IPS-18c (cell line): ENCODE data around the gene SNCB.

ENCODE experiments used
- H3K4me3 ChIP-seq: 2 replicates; pipeline ENCODE4 v1.7.0; 2013; ENCODE audit warnings: low read depth, mild to moderate bottlenecking, low read length, moderate library complexity; ENCODE audit not compliant: insufficient read depth
- H3K9me3 ChIP-seq: one replicate; pipeline ENCODE4 v1.6.1; 2013; ENCODE audit warnings: mild to moderate bottlenecking, low read length, moderate library complexity; ENCODE audit not compliant: control insufficient read depth, insufficient read depth

The SNCB gene

DNA sequence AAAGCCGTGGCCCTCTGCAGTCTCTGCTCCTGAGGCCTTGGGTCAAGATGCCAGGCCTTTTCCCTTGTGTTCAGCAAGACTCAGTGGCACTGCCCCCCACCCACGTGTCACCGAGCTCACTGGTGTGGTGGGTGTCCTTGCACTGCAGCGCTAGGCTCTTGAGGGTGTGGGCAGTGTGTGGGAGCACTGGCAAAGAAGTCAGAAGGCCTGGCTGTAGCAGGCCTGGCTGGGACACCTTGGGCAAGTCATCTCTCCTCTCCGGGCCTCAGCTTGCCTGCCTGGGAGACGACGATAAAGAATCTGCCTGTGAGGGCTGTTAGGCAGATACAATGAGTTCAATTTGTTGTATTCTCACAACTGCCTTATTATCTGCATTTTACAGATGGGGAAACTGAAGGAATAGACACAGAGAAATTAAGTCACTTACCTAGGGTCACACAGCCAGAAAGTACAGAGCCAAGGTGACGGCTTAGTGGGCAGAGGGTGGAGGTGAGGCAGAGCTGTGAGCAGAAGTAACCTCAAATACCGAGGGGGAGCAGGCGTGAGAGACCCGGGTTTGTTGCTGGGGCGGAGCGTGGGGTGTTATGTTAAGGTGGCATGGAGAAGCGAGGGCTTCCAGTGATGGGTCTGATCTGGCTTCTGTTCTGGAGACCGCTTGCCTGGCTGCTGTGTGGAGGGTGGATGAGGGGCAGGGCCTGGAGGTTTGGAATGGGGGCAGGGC is 18.3 kb upstream of the SNCB start:
- Histone ChIP-seq H3K9me3 (peaks cover 2% of the 10 kb centered on the region), H3K4me3 (peak overlapping the region; percentile 94)

DNA sequence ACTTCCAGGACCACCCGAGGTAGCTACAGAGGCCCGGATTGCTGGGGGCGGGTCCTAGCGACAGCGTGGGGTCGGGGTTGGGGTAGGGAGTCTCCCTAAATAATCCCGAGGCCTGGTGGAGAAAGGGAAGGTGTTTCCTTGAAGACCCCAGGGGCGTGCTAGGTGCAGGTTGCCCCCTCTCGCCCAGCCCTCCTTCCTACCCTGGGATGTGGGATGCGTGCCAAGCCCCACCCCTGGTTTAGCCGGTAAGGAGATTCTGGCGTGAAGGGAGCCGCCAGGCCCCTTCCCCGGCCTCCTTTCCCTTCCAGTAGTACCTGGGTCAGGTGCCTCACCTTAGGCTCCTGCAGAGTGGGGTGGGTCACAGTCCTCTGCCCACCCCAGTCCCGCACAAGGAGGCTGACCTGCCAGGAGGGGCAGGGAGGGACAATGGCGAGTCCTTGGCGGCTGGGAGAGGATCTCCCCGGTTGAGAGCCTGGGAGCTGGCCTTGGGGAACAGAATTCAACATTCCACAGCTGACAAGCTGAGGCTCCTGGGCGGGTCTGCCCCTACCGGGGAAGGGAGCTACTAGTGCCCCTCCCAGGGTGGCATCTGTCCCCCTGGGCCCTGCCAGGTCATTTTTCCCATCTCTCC is 17.6 kb upstream of the SNCB start:
- Histone ChIP-seq H3K9me3 (peaks cover 2% of the 10 kb centered on the region), H3K4me3 (peak overlapping the region; percentile 94)

DNA sequence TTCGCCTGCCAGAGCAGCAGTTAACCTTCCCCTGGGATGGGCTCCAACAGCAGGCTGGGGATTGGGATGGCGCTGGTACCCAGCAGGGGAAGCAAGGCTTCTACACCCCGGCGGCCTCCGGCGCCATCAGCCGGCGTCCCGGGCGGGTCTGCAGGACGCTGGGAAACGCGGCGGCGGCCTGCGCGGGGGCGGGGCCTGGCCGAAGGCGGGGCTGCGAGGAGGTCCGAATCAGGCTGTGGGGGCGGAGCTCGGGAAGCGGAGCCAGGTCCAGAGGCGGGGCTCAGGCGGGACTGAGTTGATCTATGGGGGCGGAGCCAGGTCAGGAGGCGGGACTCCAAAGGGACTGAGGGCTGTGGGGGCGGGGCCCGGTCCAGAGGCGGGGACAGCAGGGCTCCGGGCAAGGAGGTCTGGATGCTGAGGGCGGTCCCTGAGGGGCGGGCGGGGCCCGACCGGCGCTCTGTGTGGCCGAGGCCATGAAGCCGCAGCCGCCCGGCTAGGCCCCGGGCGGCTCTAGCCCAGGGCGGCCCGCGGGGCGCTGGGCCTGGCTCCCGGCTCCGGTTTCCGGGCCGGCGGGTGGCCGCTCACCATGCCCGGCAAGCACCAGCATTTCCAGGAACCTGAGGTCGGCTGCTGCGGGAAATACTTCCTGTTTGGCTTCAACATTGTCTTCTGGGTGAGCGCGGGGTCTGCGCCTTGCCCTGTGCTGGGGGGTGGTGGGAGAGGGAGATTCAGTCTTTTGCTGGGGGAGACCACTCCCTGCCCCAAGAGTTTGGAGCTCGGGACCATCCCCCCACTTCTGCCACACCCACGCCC is 16.9 kb upstream of the SNCB start, which contains the start of gene TSPAN17:
Gene TSPAN17, plus strand, starts transcription at position 455 of the 813 bp plus-strand sequence. Its CDS starts 132 bp downstream, at position 587.
- peak within 1 kb of the TSS; percentile 94 for H3K4me3 ChIP-seq
- H3K9me3 ChIP-seq = no peaks in the 10 kb centered on the region

DNA sequence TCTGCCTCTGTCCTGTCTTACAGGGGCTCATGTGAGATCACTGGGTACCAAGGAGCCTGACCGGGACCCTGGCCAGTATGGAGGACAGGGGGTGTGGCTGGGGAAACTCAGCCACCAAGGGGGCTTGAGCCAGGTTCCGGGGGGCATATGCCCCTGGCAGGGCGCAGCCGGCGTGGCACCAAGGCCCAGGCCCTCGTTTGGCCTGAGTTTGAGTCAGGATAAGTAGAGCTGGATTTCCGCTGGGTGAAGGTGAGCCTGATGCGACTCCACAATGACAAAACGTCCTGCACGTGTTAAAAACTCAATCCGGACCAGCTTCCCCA is 16.3 kb upstream of the SNCB start:
- Histone ChIP-seq H3K9me3 (no peaks in the 10 kb centered on the region), H3K4me3 (peak overlapping the region; percentile 49)

DNA sequence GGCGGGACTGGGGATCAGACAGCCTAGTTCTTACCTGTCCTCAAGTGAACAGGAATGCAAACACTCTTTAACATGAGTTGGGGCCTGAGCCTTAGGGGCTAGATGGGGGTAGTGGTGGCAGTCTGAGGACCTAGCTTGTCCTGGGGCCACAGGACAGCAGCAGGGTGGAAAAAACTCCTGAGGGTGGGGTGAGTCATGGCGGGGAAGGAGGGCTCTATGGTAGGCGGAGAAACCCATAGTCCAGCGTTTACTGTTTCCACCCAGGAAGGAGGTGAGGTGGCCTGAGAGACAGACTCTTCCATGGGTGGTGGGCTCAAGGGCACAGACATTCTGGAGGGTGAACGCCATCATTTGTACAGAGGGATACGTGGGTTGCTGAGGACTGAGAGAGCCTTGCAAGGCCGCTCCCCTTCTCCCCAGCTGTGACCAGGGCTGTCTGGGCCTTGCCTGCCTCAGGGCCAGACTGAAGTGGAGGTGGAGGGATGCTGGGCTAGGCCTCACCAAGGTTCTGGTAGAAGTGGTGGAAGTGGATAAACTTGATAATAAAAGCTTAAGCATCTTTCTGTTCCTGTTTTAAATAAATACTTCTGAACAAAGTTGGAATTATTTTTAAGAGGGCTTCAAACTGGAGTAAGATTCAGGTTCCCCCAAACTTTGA is 15.8 kb upstream of the SNCB start:
- Histone ChIP-seq H3K9me3 (no peaks in the 10 kb centered on the region), H3K4me3 (no peak overlapping the region)

DNA sequence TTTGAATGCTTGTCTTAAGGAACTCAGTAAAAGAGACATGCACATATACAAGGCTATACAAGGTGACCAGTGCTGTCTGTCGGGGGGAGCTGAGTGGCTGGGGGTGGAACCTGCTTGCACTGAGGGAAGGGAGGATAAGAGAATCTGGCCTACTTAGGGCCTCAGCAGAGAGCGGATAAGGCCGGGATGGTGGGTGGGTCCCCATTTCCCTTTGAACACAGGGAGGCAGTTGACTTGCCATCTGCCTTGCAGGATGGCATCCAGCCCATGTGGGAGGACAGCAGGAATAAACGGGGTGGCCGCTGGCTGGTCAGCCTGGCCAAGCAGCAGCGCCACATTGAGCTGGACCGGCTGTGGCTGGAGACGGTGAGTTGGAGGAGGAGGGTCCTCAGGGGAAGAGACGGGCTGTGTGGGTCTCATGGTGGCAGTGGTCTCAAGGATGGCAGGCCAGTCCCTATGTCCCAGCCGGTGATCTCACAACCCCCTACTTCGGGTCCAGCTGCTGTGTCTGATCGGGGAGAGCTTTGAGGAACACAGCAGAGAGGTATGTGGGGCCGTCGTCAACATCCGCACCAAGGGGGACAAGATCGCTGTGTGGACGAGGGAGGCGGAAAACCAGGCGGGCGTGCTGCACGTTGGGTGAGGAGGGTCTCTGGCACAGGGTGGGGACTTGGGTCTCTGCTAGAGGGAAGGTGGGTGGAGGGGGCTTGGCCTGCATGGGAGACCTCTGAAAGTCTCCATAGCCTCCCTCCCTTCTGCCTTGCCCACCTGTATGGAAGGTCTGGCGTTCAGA is 14.7 kb upstream of the SNCB start:
- Histone ChIP-seq H3K9me3 (no peaks in the 10 kb centered on the region), H3K4me3 (no peak overlapping the region)

DNA sequence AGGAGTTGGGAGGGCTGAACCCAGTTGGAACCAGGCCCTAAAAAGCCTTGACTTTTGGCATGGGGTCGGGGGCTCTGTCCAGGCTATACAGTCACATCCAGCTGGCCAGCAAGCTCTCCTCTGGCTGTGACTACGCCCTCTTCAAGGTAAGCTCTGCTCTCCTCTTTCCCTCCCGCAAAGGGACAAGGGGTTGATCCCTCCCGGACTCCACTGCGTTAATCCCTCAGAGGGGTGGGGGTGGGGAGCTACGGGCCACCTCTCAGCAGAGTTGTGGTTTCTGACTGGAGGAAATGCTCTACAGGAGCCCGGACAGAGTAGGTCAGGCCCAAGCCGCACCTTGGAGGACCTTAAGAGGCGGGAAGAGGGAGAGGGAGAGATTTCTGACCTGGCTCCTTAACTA is 14.0 kb upstream of the SNCB start:
- H3K9me3 ChIP-seq = no peaks in the 10 kb centered on the region
- H3K4me3 ChIP-seq = no peak overlapping the region

DNA sequence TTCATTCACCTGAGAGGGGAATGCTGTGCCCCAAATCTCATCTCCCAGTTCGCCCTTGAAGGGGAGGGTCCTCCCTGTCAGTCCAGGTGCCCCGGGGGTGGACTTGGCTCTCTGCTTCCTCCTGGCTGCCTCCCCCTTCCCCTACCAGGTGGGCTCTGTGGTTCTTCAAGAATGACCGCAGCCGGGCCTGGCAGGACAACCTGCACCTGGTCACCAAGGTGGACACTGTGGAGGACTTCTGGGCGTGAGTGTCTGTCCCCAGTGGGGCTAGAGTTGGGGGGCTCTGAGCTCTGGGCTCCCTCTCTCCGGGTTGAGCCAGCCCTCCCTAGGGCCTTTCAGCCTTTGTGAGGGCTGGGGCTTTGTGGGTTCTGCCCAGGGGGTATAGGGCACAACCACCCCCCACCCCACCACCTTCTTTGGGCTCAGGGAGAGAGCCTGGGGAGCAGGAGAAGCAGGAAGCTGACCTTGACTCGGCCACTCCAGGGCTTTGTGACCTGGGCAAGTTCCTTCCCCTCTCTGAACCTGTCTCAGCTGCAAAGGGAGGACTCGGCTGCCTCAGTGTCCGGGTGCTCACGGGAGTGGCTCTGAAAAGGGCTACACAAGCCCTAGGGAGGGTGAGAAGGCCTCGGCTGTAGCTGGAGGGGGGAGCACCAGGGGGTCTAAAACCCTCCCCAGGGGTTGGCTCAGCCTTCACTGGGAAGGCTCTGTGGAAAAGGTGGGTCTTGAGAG is 13.3 kb upstream of the SNCB start:
- H3K4me3 ChIP-seq = no peak overlapping the region
- H3K9me3 ChIP-seq = no peaks in the 10 kb centered on the region

DNA sequence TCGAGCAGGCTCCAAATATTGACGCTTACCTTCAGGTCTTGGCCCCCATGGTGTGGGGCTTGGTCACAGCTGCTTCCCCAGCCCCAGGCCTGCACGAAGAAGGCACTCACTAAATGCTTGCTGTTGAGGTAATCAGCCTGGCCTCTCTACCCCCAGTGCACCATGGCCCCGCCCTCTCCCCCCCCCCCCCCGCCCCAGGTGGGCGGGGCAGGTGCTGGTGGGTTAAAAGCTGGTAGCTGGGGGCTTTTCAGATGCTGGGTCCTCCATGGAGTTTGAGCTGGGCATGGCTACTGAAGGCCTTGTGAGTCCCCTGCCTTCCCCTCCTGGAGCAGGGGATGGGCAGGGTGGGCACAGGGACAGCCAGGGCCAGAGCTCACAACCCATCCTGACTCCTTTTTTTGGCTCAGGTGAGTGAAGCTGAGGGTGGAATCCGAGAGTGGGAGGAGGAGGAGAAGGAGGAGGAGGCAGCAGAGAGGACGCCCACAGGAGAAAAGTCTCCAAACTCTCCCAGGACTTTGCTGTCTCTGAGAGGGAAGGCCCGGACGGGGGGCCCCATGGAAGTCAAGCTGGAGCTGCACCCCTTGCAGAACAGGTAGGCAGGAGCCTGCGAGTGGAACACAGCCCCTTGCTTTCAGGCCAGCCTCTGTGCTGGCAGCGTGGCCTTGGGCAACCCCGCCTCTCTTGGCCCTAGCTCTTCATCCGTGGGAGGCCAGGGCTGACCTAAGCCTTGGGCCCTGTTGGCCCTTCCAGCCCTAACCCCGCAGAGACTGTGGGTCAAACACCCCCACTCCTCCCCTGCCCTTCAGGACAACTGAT is 12.5 kb upstream of the SNCB start:
- H3K4me3 ChIP-seq = no peak overlapping the region
- no peaks in the 10 kb centered on the region for H3K9me3 ChIP-seq

DNA sequence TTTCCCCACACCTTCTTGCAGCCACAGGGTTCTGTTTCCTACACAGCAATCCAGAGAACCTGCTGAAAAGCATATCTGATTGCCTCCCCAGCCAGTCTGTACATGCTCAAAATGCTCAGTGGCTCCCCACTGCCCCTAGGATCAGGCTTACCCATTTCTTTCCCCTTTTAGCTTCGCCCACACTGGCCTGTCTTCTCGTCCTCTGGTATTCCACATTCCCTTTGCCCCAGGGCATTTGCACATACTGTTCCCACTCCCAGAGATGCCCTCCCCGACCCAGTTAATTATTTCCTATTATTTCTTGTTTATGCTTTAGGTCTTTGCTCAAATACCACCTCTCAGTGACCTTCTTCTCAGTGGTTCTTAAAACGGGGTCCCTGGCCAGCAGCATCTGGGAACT is 10.3 kb upstream of the SNCB start:
- no peaks in the 10 kb centered on the region for H3K9me3 ChIP-seq
- H3K4me3 ChIP-seq = no peak overlapping the region

DNA sequence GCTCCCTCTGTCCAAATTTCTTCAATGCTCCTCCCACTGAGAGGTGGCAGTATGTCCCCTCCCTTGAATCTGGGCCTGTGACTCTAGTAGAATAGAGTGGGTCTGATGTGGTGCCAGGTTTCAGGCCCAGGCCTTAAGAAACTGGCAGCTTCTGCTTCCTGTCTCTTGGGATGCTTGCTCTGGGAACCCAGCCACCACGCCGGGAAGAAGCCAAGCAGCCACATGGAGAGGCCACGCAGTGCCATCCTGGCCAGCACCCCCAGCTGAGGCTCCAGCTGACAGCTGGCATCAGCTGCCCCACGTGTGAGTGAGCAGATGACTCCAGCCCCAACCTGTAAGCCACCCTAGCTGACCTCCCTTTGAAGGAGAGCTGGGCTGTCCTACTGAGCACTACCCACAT is 9.6 kb upstream of the SNCB start:
- Histone ChIP-seq H3K4me3 (no peak overlapping the region), H3K9me3 (no peaks in the 10 kb centered on the region)

DNA sequence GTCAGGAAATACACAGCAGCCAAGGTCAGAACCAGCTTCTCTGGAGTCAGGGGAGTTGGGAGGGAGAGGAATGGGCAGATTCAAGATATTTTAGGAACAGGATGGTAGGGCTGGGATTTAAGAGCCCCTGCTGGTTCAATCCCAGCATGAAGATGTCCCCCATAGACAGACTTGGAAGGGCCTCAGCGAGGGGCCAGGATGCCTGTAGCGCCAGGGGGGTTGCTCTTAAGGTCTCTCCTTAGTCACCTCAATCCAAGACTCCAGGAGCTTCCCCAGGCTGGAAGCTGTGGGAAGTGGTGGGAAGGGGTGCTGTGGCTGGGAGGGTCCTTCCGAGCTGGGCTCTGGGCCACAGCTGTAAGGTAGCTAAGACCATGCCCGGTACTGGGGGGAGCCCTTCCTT is 8.9 kb upstream of the SNCB start:
- no peaks in the 10 kb centered on the region for H3K9me3 ChIP-seq

DNA sequence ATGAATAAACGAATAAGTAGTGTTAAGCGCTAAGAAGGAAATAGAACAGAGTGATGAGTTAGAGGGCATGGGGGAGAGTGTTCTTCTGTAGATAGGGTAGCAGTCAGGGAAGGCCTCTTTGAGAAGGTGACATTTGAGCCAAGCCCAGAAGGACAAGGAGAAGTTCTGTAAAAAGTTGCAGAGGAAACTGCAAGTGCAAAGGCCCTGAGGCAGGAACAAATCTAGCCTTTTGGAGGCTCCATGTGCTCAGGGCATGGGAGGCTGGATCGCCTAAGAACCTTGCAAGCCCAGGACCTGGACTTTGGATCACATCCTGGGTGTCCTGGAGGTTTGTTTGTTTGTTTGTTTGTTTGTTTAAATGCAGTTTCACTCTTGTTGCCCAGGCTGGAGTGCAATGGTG is 8.1 kb upstream of the SNCB start:
- H3K9me3 ChIP-seq = no peaks in the 10 kb centered on the region

More for the DNA sequence above, 8.9 kb upstream of the SNCB start:
- H3K4me3 ChIP-seq = no peak overlapping the region

DNA sequence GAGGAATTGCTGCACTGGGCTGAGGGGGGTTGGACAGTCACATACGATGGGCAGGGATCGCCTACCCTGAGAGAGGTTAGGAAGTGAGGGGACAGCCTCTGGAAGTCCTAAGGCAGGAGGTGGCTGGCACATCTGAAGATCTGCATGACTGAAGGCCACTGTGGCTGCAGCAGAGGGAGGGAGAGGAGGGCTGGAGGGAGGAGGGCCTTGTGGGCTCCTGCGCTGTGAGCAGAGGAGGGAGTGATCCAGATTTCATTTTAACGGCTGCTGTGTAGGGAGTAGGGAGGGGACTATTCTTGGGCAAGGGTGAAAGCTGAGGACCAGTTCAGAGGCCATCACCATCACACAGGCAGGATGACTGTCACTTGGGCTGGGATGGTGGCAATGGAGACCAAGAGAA is 7.2 kb upstream of the SNCB start:
- no peaks in the 10 kb centered on the region for H3K9me3 ChIP-seq
- no peak overlapping the region for H3K4me3 ChIP-seq

More for the DNA sequence above, 8.1 kb upstream of the SNCB start:
- H3K4me3 ChIP-seq = no peak overlapping the region

DNA sequence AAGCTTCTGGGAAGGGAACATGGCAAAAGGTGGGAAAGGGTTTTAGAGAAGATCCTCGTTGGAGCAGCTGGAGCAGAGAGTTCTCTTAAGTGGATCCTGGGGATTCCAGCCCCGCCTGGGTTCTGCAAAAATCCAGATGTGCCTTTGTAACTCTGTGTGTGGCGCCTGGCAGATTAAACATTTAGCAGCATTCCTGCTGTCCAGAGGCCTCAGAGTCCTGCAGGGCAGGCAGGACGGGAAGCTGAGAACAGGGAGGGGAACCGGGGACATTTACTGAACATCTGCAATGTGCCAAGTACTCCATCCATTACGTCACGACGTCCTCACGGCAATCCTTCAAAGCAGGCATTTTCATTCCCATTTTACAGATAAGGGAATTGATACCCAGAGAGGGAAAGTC is 6.1 kb upstream of the SNCB start:
- Histone ChIP-seq H3K4me3 (no peak overlapping the region), H3K9me3 (no peaks in the 10 kb centered on the region)

DNA sequence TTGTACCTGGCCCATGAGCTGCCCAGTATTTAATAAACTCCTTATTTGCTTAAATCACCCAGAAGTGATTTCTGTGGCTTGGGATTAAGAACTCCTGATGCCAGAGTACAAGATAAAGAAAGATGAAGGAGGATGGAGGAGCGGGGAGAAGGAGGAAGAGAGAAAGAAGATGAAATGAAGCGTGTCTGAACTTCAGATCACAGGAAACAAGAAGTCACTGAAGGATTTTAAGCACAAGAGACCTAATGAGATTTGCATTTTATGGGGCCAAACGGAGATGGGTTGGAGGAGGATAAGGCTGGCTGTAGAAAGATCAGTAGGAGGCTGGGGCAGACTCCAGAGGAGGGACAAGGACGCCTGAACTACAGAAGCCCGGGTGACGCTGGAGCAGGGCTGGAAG is 3.3 kb upstream of the SNCB start:
- Histone ChIP-seq H3K4me3 (no peak overlapping the region), H3K9me3 (no peaks in the 10 kb centered on the region)
